GM12872 (cell line): ENCODE data around the gene MYZAP.

Source experiments
- TF ChIP-seq, protein P1 (sequence below): IDR thresholded peaks from 3 replicates; pipeline ENCODE4 v1.5.1; 2011; ENCODE audit warnings: low read depth, mild to moderate bottlenecking, low read length, moderate library complexity; ENCODE audit not compliant: insufficient read depth

Gene MYZAP, protein sequence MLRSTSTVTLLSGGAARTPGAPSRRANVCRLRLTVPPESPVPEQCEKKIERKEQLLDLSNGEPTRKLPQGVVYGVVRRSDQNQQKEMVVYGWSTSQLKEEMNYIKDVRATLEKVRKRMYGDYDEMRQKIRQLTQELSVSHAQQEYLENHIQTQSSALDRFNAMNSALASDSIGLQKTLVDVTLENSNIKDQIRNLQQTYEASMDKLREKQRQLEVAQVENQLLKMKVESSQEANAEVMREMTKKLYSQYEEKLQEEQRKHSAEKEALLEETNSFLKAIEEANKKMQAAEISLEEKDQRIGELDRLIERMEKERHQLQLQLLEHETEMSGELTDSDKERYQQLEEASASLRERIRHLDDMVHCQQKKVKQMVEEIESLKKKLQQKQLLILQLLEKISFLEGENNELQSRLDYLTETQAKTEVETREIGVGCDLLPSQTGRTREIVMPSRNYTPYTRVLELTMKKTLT

GRCh38 chr15:57591822-57592367, at the start of gene MYZAP:
MYZAP (plus strand) TSS chr15:57591904; CDS start chr15:57592035, 131 bp downstream.
- TF ChIP-seq, protein P1, sequence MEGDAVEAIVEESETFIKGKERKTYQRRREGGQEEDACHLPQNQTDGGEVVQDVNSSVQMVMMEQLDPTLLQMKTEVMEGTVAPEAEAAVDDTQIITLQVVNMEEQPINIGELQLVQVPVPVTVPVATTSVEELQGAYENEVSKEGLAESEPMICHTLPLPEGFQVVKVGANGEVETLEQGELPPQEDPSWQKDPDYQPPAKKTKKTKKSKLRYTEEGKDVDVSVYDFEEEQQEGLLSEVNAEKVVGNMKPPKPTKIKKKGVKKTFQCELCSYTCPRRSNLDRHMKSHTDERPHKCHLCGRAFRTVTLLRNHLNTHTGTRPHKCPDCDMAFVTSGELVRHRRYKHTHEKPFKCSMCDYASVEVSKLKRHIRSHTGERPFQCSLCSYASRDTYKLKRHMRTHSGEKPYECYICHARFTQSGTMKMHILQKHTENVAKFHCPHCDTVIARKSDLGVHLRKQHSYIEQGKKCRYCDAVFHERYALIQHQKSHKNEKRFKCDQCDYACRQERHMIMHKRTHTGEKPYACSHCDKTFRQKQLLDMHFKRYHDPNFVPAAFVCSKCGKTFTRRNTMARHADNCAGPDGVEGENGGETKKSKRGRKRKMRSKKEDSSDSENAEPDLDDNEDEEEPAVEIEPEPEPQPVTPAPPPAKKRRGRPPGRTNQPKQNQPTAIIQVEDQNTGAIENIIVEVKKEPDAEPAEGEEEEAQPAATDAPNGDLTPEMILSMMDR = no peak

DNA sequence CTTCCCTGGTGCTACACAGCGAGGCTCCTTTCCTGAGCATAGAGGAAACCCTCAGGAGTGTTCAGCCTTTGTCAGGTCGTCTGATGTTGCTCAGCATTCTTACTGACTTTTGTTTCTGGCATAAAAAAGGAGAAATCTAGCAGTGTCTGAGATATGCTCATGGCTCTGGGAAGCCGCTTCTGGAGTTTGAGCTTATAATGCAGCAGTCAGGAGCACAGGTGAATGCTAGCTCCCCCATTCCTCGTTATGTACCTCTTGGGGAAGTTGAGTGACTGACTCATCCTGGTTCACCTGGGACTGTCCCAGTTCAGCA, 49.2 kb upstream of the MYZAP start:
- TF ChIP-seq, protein P1 = no peak

DNA sequence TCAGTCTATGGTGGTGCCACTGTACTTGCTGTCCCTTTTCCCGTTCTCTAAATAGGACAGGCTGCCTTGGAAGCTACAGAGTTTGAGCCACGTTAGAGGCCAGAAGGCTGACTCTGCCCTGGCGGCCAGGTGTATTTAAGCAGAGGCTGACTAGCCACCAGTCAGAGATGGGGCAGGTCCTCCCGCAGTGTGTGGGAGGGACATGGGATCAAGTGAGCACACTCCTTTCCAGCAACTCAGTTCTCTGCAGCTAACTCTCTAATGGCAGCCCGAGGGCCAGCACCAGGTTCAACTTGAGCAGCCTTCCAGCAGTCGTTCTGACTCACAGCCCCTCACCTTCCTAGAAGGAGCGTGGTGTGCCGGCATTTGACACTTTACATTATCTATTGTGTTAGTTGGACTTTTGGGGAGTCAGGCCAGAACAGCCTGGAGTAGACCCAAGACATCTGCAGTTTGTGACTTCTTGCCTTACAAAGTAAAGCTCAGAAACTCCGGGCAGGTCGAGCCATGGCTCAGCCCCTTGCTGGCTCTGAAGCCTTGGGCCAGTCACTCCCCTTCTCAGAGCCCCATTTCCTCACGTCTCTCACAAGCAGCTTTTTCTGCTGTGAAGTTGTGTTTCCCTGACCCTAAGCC, 46.7 kb upstream of the MYZAP start:
- TF ChIP-seq, protein P1 = no peak

DNA sequence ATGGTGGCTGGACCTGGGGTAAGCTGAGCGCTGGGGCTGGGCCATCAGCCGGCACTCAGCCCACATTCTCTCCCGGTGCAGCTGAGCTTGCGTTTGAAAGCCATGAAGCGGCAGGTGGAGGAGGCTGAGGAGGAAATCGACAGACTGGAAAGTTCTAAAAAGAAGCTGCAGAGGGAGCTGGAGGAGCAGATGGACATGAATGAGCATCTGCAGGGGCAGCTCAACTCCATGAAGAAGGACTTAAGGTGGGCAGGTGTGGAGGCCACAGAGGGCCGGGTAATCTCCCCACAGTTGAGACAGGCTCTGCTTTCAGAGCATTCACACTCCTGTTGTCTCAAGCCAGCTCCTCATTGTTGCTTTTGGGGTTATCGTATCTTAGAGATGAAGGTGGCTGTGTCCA, 45.7 kb upstream of the MYZAP start:
- TF ChIP-seq, protein P1 = no peak

DNA sequence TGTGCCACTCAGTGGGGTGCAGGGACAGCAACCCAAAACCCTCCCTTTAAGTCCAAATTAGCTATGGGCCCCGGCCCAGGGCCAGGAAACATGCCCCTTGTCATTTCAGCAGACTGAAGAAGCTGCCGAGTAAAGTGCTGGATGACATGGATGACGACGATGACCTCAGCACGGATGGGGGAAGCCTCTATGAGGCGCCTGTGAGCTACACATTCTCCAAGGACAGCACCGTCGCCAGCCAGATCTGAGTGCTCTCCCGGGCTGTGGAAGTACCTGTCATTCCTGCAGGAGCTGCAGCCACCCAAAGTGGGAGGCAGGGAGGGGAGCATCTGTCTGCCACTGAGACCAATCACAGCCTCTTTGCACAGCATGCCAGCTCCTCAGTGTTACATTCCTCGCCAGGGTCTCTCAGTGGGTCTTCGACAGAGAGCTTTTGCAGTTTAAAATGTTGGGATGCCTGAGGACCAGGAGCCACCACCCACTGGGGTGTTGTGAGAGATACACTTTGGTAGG, 44.4 kb upstream of the MYZAP start:
- TF ChIP-seq, protein P1 = no peak

- TF ChIP-seq, protein P1 = no peak
Measured at GRCh38 chr15:57548351-57548750, 43.4 kb upstream of the MYZAP start.

DNA sequence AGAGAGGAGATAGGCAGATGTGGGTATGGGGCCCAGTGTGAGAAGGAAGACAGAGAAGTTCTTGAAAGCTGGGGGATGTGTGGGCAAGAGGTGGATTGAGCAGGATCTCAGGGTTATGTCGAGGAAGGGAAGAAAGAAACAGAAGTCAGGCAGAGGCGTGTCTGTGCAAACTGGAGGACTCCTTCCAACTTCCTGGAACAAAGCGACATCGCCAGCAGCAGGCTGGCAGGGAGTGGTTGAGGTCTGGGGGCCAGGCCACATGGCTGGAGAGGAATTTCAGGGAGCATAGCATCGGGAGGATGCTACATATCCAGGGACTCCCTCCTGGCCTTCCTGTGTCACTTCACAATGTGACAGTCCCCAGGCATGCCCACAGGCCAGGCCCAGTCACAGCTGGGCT, 42.9 kb upstream of the MYZAP start:
- TF ChIP-seq, protein P1 = no peak
